ENCODE measurements around the gene LOX. TPM values are rescaled to one million over a fixed set of nuclear protein-coding genes. Genes with fewer than 3 reads are reported as not detected.

The LOX gene
- total and polyA plus RNA-seq, 8 donors = 1.1 to 31.4 (median 5.0) TPM

DNA sequence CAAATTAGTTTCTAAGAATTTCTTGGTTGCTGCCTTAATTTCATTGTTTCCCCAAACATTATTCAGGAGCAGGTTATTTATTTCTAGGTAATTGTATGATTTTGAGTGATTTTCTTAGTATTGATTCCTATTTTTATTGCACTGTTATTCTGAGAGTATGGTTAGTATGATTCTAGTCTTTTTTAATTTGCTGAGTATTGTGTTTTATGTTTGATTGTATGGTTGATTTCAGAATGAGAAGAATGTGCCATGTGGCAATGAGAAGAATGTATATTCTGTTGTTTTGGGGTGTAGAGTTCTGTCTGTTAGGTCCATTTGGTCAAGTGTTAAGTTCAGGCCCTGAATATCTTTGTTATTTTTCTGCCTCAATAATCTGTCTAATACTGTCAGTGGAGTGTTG lies 27.1 kb downstream of the LOX start:
- H3K4me1 ChIP-seq = no peaks in the 10 kb centered on the region
- no peaks in the 10 kb centered on the region for H3K36me3 ChIP-seq
- intact Hi-C loops (cut with DNase I; ENCODE audit: low total_unique reads) = no loop called here
- no peak for DNase-seq
- peaks cover 0 to 2% (median 0%) of the 10 kb centered on the region in 4 donors for H3K9me3 ChIP-seq
- H3K4me3 ChIP-seq = no peak overlapping the region
- no peak for TF ChIP-seq EP300 (IDR thresholded peaks at IDR 0.05)
- no peak for TF ChIP-seq POLR2AphosphoS5 (IDR thresholded peaks at IDR 0.05)
- TF ChIP-seq, protein P1, sequence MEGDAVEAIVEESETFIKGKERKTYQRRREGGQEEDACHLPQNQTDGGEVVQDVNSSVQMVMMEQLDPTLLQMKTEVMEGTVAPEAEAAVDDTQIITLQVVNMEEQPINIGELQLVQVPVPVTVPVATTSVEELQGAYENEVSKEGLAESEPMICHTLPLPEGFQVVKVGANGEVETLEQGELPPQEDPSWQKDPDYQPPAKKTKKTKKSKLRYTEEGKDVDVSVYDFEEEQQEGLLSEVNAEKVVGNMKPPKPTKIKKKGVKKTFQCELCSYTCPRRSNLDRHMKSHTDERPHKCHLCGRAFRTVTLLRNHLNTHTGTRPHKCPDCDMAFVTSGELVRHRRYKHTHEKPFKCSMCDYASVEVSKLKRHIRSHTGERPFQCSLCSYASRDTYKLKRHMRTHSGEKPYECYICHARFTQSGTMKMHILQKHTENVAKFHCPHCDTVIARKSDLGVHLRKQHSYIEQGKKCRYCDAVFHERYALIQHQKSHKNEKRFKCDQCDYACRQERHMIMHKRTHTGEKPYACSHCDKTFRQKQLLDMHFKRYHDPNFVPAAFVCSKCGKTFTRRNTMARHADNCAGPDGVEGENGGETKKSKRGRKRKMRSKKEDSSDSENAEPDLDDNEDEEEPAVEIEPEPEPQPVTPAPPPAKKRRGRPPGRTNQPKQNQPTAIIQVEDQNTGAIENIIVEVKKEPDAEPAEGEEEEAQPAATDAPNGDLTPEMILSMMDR (IDR thresholded peaks at IDR 0.05) = no peak
- TF ChIP-seq POLR2A (IDR thresholded peaks at IDR 0.05) = no peak
- H3K27ac ChIP-seq = no peak overlapping the region
- H3K27me3 ChIP-seq = no peaks in the 10 kb centered on the region

DNA sequence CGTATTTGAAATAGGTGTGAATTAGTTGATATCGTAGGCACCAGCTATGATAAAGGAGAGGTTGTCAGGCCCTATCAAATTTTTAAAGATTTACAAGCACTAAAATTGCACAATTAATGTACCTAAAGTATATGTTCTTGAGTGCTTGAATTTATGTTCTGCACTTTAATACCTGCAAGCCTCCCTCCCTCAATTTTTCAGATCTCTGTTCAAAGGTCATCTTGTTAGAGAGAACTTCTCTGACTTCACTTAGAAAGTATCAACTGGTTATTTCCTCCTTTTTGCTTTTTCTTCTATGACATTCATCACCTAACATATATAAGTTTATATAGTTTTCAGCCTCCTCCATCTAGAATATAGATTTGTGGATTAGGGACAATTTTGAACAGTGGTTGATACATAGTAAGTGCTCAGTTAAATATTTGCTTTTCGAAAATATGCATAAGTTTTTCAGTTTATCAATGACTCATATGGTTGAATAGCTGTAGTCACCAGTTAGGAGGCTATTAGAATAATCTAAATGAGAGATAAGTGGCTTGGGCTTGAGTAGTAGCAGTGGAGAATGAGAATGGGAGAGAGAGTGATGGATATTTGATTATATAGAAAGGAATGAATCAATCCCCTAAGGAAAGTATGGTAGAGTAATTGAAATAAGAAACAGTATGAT lies 37.3 kb downstream of the LOX start:
- Histone ChIP-seq H3K4me3 (no peak overlapping the region), H3K27me3 (no peaks in the 10 kb centered on the region), H3K36me3 (peaks cover 0 to 8% (median 2%) of the 10 kb centered on the region in 4 donors), H3K27ac (no peak overlapping the region), H3K9me3 (peaks cover 0 to 9% (median 0%) of the 10 kb centered on the region in 4 donors), H3K4me1 (peaks cover 0 to 5% (median 0%) of the 10 kb centered on the region in 4 donors)
- TF ChIP-seq EP300 (IDR thresholded peaks at IDR 0.05) = no peak
- TF ChIP-seq, protein P1 (IDR thresholded peaks at IDR 0.05) = no peak
- TF ChIP-seq POLR2AphosphoS5 (IDR thresholded peaks at IDR 0.05) = no peak
- TF ChIP-seq POLR2A (IDR thresholded peaks at IDR 0.05) = no peak
- 58 to 73% (median 63%) methylated on average over 3 of the region's 3 CpGs for WGBS, 5 donors
- DNase-seq = no peak
- intact Hi-C loops (cut with DNase I; ENCODE audit: low total_unique reads) = no loop called here

DNA sequence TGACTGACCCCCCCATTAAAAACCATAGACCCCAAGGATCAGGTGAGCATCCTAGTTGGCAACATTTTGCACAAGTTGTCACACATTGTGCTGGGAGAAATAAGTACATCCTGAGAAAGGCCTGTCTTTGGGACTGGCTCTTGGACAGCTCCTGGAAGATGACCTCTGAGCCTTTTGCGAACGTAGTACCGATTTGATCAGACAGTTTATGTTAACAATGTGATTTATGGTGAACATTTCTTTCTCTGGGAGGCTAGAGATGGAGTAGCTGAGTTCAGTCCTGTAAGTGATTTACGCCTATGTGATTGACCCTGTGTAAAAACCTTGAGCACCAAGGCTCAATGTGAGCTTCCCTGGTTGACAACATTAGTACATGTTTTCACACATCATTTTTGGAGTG lies 41.7 kb downstream of the LOX start:
- no peak for TF ChIP-seq POLR2AphosphoS5 (IDR thresholded peaks at IDR 0.05)
- no peak for TF ChIP-seq EP300 (IDR thresholded peaks at IDR 0.05)
- TF ChIP-seq, protein P1 (IDR thresholded peaks at IDR 0.05) = no peak
- no peak for TF ChIP-seq POLR2A (IDR thresholded peaks at IDR 0.05)
- Histone ChIP-seq H3K4me1 (peaks cover 0 to 5% (median 0%) of the 10 kb centered on the region in 4 donors), H3K27me3 (no peaks in the 10 kb centered on the region), H3K36me3 (peaks cover 0 to 5% (median 3%) of the 10 kb centered on the region in 4 donors), H3K4me3 (no peak overlapping the region), H3K9me3 (no peaks in the 10 kb centered on the region), H3K27ac (no peak overlapping the region)
- WGBS, 5 donors = 68 to 84% (median 71%) methylated on average over 4 of the region's 4 CpGs
- DNase-seq = no peak
- intact Hi-C loops (cut with DNase I; ENCODE audit: low total_unique reads) = no loop called here

DNA sequence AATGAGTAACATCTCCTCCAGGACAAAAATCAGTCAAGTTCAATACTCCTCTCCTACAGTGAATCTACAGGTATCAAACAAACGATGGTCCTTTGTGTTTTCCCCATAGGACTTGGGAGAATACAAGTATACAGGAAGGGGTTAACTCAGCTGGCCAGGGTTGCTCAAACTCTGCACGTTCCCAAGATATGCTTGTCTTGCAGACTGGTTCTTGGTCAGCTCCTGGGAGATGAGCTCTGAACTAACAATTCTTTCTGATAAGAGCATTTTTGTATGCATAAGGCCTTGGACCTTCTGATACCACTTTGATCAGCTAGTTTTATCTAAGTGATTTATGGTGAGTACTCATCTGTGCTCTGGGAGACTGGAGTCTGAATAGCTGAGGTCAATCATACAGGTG lies 42.1 kb downstream of the LOX start:
- Histone ChIP-seq H3K27me3 (no peaks in the 10 kb centered on the region), H3K36me3 (peaks cover 0 to 7% (median 4%) of the 10 kb centered on the region in 4 donors), H3K27ac (no peak overlapping the region), H3K4me1 (peaks cover 0 to 5% (median 0%) of the 10 kb centered on the region in 4 donors), H3K9me3 (no peaks in the 10 kb centered on the region), H3K4me3 (no peak overlapping the region)
- intact Hi-C loops (cut with DNase I; ENCODE audit: low total_unique reads) = no loop called here
- no peak for DNase-seq
- TF ChIP-seq, protein P1 (IDR thresholded peaks at IDR 0.05) = no peak
- TF ChIP-seq EP300 (IDR thresholded peaks at IDR 0.05) (no peak), POLR2A (IDR thresholded peaks at IDR 0.05) (no peak), POLR2AphosphoS5 (IDR thresholded peaks at IDR 0.05) (no peak)
- 43 to 59% (median 50%) methylated on average over 2 of the region's 2 CpGs for WGBS, 5 donors
